ENCODE measurements around the gene IVNS1ABP. TPM values are rescaled to one million over a fixed set of nuclear protein-coding genes. Genes with fewer than 3 reads are reported as not detected.

Gene IVNS1ABP
- total and polyA plus RNA-seq, 2 donors (not counting 3 experiments of a cell fraction or from before 2014, with no cell fraction given): 26.3 to 81.6 TPM

DNA sequence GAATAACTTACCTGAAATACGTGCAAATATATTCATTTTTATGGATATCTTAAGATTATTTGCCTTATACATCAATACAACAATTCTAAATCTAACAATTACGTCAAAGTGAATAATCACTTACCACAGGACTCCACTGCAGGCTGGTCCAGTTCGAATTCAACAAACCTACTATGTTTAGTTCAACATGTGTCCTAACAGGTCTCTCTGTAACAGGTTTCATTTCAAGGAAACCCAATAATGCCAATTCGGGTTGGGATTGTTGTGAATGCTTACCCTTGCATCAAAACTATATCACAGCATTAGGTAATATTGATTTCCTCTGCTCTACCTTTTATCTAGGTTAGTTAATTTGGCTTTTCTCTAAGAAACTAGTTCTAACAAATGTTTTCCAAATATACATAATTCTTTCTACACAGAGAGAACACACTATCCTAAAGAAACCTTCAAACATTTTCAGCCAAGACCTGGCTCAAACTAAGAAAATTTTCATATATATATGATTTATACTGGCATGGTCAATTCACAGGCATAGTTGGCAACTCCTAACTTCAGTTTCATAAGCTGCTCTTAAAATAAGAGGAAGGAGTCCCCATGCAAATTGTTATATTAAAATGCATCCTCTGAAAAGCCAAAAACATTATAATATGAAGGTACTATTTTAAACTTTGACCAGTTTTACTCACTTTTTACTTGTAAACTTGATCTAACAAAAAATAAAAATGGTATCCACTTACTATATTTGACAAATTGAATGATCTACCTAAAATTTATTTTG, 4.5 kb downstream of the IVNS1ABP start:
- Histone ChIP-seq H3K9me3 (replicated peaks; ENCODE audit: control insufficient read depth, insufficient read depth, low read length) (no peaks in the 10 kb centered on the region), H3K4me2 (ENCODE audit: insufficient read depth, low read length) (peak overlapping the region; percentile 95), H3K9ac (replicated peaks; ENCODE audit: extremely low read depth, insufficient read depth, low read length) (no peak overlapping the region), H3K79me2 (ENCODE audit: control insufficient read depth, insufficient read depth, low read length) (peaks cover 85% of the 10 kb centered on the region), H3K4me1 (ENCODE audit: control insufficient read depth, extremely low read depth, insufficient read depth, low read length) (peaks cover 35% of the 10 kb centered on the region), H3K4me3 (replicated peaks in 1 of 3; ENCODE audit: insufficient read depth in 1 of 3, low read depth in 1 of 3, low read length in 3 of 3) (no peak overlapping the region), H4K20me1 (replicated peaks; ENCODE audit: control insufficient read depth, extremely low read depth, insufficient read depth, low read length) (peaks cover 23% of the 10 kb centered on the region), H2AFZ (ENCODE audit: low read depth, low read length) (no peak overlapping the region), H3K27me3 (ENCODE audit: control insufficient read depth in 2 of 2, insufficient read depth in 2 of 2, low read length in 2 of 2) (no peaks in the 10 kb centered on the region), H3K27ac (ENCODE audit: insufficient read depth, low read depth, low read length) (no peak overlapping the region), H3K9me1 (replicated peaks; ENCODE audit: control insufficient read depth, extremely low read depth, insufficient read depth, low read length) (peaks cover 2% of the 10 kb centered on the region), H3K36me3 (ENCODE audit: control insufficient read depth in 2 of 2, extremely low read depth in 1 of 2, insufficient read depth in 2 of 2, low read length in 2 of 2) (peaks cover 2 to 20% of the 10 kb centered on the region in 2 experiments)
- no TSS peak for BruUV-seq (replicated peaks)
- intact Hi-C loops (cut with micrococcal nuclease): no loop called here
- POLR2A ChIA-PET: no interaction called here
- TF ChIP-seq POLR2AphosphoS5 (IDR thresholded peaks at IDR 0.05; ENCODE audit: insufficient read depth, low read depth, low read length) (no peak), FOS (IDR thresholded peaks at IDR 0.05; ENCODE audit: borderline replicate concordance, insufficient read depth, low read length) (no peak), POLR2A (IDR thresholded peaks at IDR 0.05; ENCODE audit: low read depth, low read length) (no peak), JUN (IDR thresholded peaks at IDR 0.05; ENCODE audit: borderline replicate concordance, insufficient read depth, insufficient read length, low read depth) (no peak), MYC (IDR thresholded peaks at IDR 0.05; ENCODE audit: low read depth, low read length) (no peak), EZH2 (IDR thresholded peaks at IDR 0.05; ENCODE audit: borderline replicate concordance, low read depth, low read length, severe bottlenecking) (no peak), GATA2 (IDR thresholded peaks at IDR 0.05; ENCODE audit: insufficient read depth, insufficient read length, low read depth, low read length) (no peak)
- TF ChIP-seq, protein P1, sequence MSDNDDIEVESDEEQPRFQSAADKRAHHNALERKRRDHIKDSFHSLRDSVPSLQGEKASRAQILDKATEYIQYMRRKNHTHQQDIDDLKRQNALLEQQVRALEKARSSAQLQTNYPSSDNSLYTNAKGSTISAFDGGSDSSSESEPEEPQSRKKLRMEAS (IDR thresholded peaks at IDR 0.05; ENCODE audit: insufficient read depth, insufficient read length): no peak
- TF ChIP-seq, protein P2, sequence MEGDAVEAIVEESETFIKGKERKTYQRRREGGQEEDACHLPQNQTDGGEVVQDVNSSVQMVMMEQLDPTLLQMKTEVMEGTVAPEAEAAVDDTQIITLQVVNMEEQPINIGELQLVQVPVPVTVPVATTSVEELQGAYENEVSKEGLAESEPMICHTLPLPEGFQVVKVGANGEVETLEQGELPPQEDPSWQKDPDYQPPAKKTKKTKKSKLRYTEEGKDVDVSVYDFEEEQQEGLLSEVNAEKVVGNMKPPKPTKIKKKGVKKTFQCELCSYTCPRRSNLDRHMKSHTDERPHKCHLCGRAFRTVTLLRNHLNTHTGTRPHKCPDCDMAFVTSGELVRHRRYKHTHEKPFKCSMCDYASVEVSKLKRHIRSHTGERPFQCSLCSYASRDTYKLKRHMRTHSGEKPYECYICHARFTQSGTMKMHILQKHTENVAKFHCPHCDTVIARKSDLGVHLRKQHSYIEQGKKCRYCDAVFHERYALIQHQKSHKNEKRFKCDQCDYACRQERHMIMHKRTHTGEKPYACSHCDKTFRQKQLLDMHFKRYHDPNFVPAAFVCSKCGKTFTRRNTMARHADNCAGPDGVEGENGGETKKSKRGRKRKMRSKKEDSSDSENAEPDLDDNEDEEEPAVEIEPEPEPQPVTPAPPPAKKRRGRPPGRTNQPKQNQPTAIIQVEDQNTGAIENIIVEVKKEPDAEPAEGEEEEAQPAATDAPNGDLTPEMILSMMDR (IDR thresholded peaks at IDR 0.05; ENCODE audit: extremely low read depth in 1 of 2, insufficient read depth in 1 of 2, low read depth in 1 of 2, low read length in 2 of 2): no peak
- DNase-seq (ENCODE audit: low read depth, low spot score): no peak
- CTCF ChIA-PET: interaction anchor here (1.2 to 1.7 kb wide), 2 partner anchors 334 to 358 kb away, joined by 3 to 11 read pairs; no protein-coding TSS in a partner anchor
- no peak for FAIRE-seq
- dilution Hi-C loops (cut with MboI; ENCODE audit: extremely low pct_ligation_motif_present, low sequenced_read_pairs): no loop called here

All from endothelial cell of umbilical vein (primary cell).